Vagina (tissue), 2 donors: Measurements from ENCODE around the gene LDLRAD3.

Experiments used
- CTCF ChIP-seq, 3 experiments: fragments of 450-650 bp in 2 of 3; fragments of 200-600 bp in 1 of 3; sonication (generic) in 1 of 3; IDR thresholded peaks; one replicate each; pipeline ENCODE4 v1.5.1; 2017 to 2019; ENCODE audit warnings: antibody characterized with exemption in 3 of 3, mild to moderate bottlenecking in 2 of 3, moderate library complexity in 2 of 3
- POLR2A ChIP-seq, 2 donors: fragments of 450-650 bp; IDR thresholded peaks; one replicate each; pipeline ENCODE4 v1.6.1; 2017; ENCODE audit warnings: antibody characterized with exemption in 2 of 2, mild to moderate bottlenecking in 2 of 2, moderate library complexity in 2 of 2
- POLR2AphosphoS5 ChIP-seq, 2 donors: sonication (generic); formaldehyde crosslinking; IDR thresholded peaks; one replicate each; pipeline ENCODE4 v1.9.0; 2017; ENCODE audit warnings: antibody characterized with exemption in 2 of 2, mild to moderate bottlenecking in 2 of 2, low read depth in 1 of 2; ENCODE audit not compliant: insufficient read depth in 1 of 2

GRCh38 chr11:36029616-36030015, 85.8 kb downstream of the LDLRAD3 start:
- TF ChIP-seq CTCF (IDR thresholded peaks at IDR 0.05) = no peak
- TF ChIP-seq POLR2A (IDR thresholded peaks at IDR 0.05) = no peak
- TF ChIP-seq POLR2AphosphoS5 (IDR thresholded peaks at IDR 0.05; ENCODE audit: insufficient read depth in 1 of 2, low read depth in 1 of 2) = no peak
